CD14-positive monocyte (primary cell): ENCODE data around the gene IFITM10. TPM values are rescaled to one million over a fixed set of nuclear protein-coding genes. Genes with fewer than 3 reads are reported as not detected.

Experiments used
- DNase-seq, 3 donors: peaks; one replicate each; pipeline ENCODE4 v3.0.0-alpha.2; 2011 to 2022
- H2AFZ ChIP-seq: 2 replicates; pipeline ENCODE4 v1.6.0; 2012; ENCODE audit warnings: mild to moderate bottlenecking, low read depth, low read length, inconsistent platforms; ENCODE audit not compliant: insufficient read depth, poor library complexity, severe bottlenecking
- H3K27ac ChIP-seq, 2 donors: 1 replicate in 1 of 2; 2 replicates in 1 of 2; pipeline ENCODE4 v1.5.1; 2012 to 2013; ENCODE audit warnings: low read length in 2 of 2, control low read depth in 1 of 2, inconsistent platforms in 1 of 2, low read depth in 1 of 2, mild to moderate bottlenecking in 1 of 2
- H3K27me3 ChIP-seq, 2 donors: one replicate each; pipeline versions ENCODE4 v1.6.0 to v1.6.1; 2011 to 2013; ENCODE audit warnings: low read length in 2 of 2; ENCODE audit not compliant: control insufficient read depth in 2 of 2, insufficient read depth in 2 of 2
- H3K36me3 ChIP-seq, 2 donors: replicated peaks in 1 of 2; 1 replicate in 1 of 2; 2 replicates in 1 of 2; pipeline versions ENCODE4 v1.5.1 to v1.6.1; 2012 to 2013; ENCODE audit warnings: low read length in 2 of 2, control low read depth in 1 of 2, inconsistent platforms in 1 of 2, mild to moderate bottlenecking in 1 of 2; ENCODE audit not compliant: insufficient read depth in 2 of 2, control insufficient read depth in 1 of 2
- H3K4me1 ChIP-seq, 2 donors: 1 replicate in 1 of 2; 2 replicates in 1 of 2; pipeline versions ENCODE4 v1.5.1 to v1.6.1; 2012 to 2013; ENCODE audit warnings: low read length in 2 of 2, control low read depth in 1 of 2, inconsistent platforms in 1 of 2, mild to moderate bottlenecking in 1 of 2, moderate library complexity in 1 of 2; ENCODE audit not compliant: insufficient read depth in 2 of 2, control insufficient read depth in 1 of 2
- H3K4me2 ChIP-seq: replicated peaks from 2 replicates; pipeline ENCODE3; 2012; ENCODE audit warnings: low read length, moderate library complexity, mild to moderate bottlenecking; ENCODE audit not compliant: poor library complexity, severe bottlenecking; ENCODE audit errors: extremely low read depth
- H3K4me3 ChIP-seq, 3 experiments: fragments of 200-600 bp in 1 of 3; sonication (generic) in 1 of 3; replicated peaks in 1 of 3; 1 replicate in 2 of 3; 2 replicates in 1 of 3; pipeline ENCODE4 v1.5.1; 2011 to 2013; ENCODE audit warnings: low read length in 3 of 3, mild to moderate bottlenecking in 3 of 3, control low read depth in 2 of 3, low read depth in 2 of 3, inconsistent platforms in 1 of 3, moderate library complexity in 1 of 3
- H3K79me2 ChIP-seq: 2 replicates; pipeline ENCODE4 v1.6.0; 2012; ENCODE audit warnings: mild to moderate bottlenecking, control low read depth, inconsistent platforms, low read length, moderate library complexity; ENCODE audit not compliant: insufficient read depth
- H3K9ac ChIP-seq: 2 replicates; pipeline ENCODE4 v1.6.0; 2017; ENCODE audit warnings: low read length, mild to moderate bottlenecking; ENCODE audit not compliant: insufficient read depth, poor library complexity, severe bottlenecking
- H3K9me3 ChIP-seq, 2 donors: replicated peaks in 1 of 2; 1 replicate in 1 of 2; 2 replicates in 1 of 2; pipeline versions ENCODE4 v1.5.1 to v1.6.1; 2012 to 2013; ENCODE audit warnings: low read length in 2 of 2, control low read depth in 1 of 2; ENCODE audit not compliant: control insufficient read depth in 1 of 2, insufficient read depth in 1 of 2
- H4K20me1 ChIP-seq: 2 replicates; pipeline ENCODE4 v1.6.0; 2012; ENCODE audit warnings: mild to moderate bottlenecking, low read length, control low read depth, moderate library complexity; ENCODE audit not compliant: insufficient read depth
- H3K27ac Mint-ChIP-seq, 7 donors: one replicate each; pipeline ENCODE4 v1.8.0; 2020; ENCODE audit warnings: mild to moderate bottlenecking in 7 of 7, mixed read lengths in 7 of 7, moderate library complexity in 6 of 7, inconsistent platforms in 2 of 7
- H3K27me3 Mint-ChIP-seq, 3 donors: one replicate each; pipeline ENCODE4 v1.8.0; 2021 to 2022; ENCODE audit warnings: low read depth in 3 of 3, mild to moderate bottlenecking in 3 of 3, mixed read lengths in 3 of 3, moderate library complexity in 3 of 3, inconsistent platforms in 1 of 3
- H3K36me3 Mint-ChIP-seq, 2 donors: one replicate each; pipeline ENCODE4 v1.8.0; 2020; ENCODE audit warnings: mixed read lengths in 2 of 2, inconsistent platforms in 1 of 2, mild to moderate bottlenecking in 1 of 2
- H3K4me1 Mint-ChIP-seq: one replicate; pipeline ENCODE4 v1.8.0; 2020; ENCODE audit warnings: mild to moderate bottlenecking, mixed read lengths
- H3K4me3 Mint-ChIP-seq, 2 donors: one replicate each; pipeline ENCODE4 v1.8.0; 2020; ENCODE audit warnings: mild to moderate bottlenecking in 2 of 2, mixed read lengths in 2 of 2, moderate library complexity in 1 of 2
- H3K9me3 Mint-ChIP-seq, 7 donors: one replicate each; pipeline ENCODE4 v1.8.0; 2020 to 2022; ENCODE audit warnings: mixed read lengths in 7 of 7, mild to moderate bottlenecking in 6 of 7, moderate library complexity in 6 of 7, inconsistent platforms in 2 of 7
- WGBS: methylation state at CpG from one replicate; pipeline ENCODE4 v1.1.5; 2013; ENCODE audit warnings: missing lambda C conversion rate; ENCODE audit not compliant: insufficient coverage; 5-methylcytosine and 5-hydroxymethylcytosine counted together
- intact Hi-C, 2 donors: fragments of 100-400 bp; cut with micrococcal nuclease; formaldehyde crosslinking; loops; one replicate each; pipeline versions ENCODE4 v1.15.0 to v1.15.1; 2023
- polyA plus RNA-seq, 3 donors: library from polyadenylated mRNA; depleted of rRNA in 1 of 3; unstranded in 2 of 3; stranded (reverse) in 1 of 3; fragments of 300-500 nt in 2 of 3; fragments of >200 nt in 1 of 3; fragmentation: Illumina TruSeq in 2 of 3; gene quantifications; 1 replicate in 2 of 3; 2 replicates in 1 of 3; pipeline ENCODE4 v1.2.3, GENCODE V29; 2012 to 2021
- TF ChIP-seq, protein P1 (sequence below): fragments of 200-600 bp; IDR thresholded peaks from one replicate; pipeline ENCODE4 v1.8.0; 2022; ENCODE audit warnings: antibody characterized with exemption, mild to moderate bottlenecking

Gene IFITM10
- polyA plus RNA-seq, 3 donors = 2.4 TPM; not detected in 2

DNA sequence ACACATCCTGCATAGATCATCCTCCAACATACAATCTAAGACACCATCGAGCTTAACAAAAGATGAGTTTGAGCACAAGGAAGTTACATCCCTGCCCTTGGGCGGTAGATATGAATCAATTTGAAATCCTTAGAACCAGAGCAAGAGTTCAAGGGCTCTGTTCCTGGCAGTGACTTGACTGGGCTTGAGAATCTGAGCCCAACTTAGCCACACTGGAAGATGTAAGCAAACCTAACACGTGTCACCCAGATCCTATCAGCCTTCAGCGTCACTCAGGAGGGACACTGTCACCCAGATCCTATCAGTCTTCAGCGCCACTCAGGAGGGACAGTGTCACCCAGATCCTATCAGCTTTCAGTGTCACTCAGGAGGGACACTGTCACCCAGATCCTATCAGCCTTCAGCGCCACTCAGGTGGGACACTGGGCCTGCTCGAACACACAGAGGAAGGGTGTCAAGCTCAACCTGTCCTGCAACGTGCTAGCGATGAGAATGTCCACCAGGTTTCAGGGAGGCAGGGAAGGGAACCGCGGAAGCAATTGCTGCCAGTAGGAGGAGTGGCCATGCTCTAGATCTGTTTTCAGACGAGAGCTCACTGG is 46.1 kb upstream of the IFITM10 start:
- 95% methylated on average over 11 of the region's 12 CpGs for WGBS
- Histone ChIP-seq H3K36me3 (no peaks in the 10 kb centered on the region), H3K79me2 (no peaks in the 10 kb centered on the region)

DNA sequence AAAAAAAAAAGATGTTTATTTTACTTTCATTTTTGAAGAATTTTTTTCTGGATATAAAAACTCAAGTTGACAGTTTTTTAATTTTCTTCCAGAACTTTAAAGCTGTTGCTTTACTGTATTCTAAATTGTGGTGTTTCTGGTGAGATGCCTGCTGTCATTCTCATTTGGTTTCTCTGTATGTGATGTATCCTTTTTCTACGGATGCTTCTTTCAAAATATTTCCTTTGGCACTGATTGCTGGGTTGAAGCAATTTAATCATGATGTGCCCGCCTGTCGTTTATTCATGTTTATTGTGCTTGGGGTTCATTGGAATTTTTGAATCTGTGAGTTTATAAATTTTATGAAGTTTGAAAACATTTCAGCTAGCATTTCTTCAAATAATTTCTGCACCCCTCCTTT is 42.7 kb upstream of the IFITM10 start:
- H3K9ac ChIP-seq = no peak overlapping the region
- no peaks in the 10 kb centered on the region for H3K79me2 ChIP-seq
- no peaks in the 10 kb centered on the region for H4K20me1 ChIP-seq
- no peak overlapping the region for H3K27ac ChIP-seq
- Mint-ChIP-seq H3K4me3 (peak overlapping the region in 1 of 2 donors; percentile 28), H3K27me3 (peaks cover 26 to 61% (median 30%) of the 10 kb centered on the region in 3 donors), H3K27ac (peak overlapping the region in 1 of 7 donors; percentile 13), H3K9me3 (peaks cover 0 to 12% (median 4%) of the 10 kb centered on the region in 7 donors), H3K4me1 (peaks cover 11% of the 10 kb centered on the region), H3K36me3 (peaks cover 0 to 4% of the 10 kb centered on the region in 2 donors)
- no peaks in the 10 kb centered on the region for H3K36me3 ChIP-seq
- H3K4me2 ChIP-seq = peak overlapping the region; percentile 34
- intact Hi-C loops = loop anchor here in 1 of 2 donors (5.0 kb wide), 2 partner anchors 34 to 36 kb away; no protein-coding TSS in a partner anchor
- no CpG with 5 or more reads among the region's 3 CpGs for WGBS
- TF ChIP-seq, protein P1, sequence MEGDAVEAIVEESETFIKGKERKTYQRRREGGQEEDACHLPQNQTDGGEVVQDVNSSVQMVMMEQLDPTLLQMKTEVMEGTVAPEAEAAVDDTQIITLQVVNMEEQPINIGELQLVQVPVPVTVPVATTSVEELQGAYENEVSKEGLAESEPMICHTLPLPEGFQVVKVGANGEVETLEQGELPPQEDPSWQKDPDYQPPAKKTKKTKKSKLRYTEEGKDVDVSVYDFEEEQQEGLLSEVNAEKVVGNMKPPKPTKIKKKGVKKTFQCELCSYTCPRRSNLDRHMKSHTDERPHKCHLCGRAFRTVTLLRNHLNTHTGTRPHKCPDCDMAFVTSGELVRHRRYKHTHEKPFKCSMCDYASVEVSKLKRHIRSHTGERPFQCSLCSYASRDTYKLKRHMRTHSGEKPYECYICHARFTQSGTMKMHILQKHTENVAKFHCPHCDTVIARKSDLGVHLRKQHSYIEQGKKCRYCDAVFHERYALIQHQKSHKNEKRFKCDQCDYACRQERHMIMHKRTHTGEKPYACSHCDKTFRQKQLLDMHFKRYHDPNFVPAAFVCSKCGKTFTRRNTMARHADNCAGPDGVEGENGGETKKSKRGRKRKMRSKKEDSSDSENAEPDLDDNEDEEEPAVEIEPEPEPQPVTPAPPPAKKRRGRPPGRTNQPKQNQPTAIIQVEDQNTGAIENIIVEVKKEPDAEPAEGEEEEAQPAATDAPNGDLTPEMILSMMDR = no peak
- no peak overlapping the region for H2AFZ ChIP-seq
- peaks cover under 1 to 3% of the 10 kb centered on the region in 2 donors for H3K27me3 ChIP-seq
- DNase-seq = no peak
- H3K4me3 ChIP-seq = no peak overlapping the region
- H3K4me1 ChIP-seq = peaks cover 4 to 14% of the 10 kb centered on the region in 2 donors
- H3K9me3 ChIP-seq = no peaks in the 10 kb centered on the region

More for the DNA sequence above, 46.1 kb upstream of the IFITM10 start:
- Histone ChIP-seq H3K4me2 (no peak overlapping the region), H4K20me1 (no peaks in the 10 kb centered on the region), H3K4me3 (no peak overlapping the region), H3K9me3 (no peaks in the 10 kb centered on the region), H2AFZ (no peak overlapping the region), H3K4me1 (peaks cover 4 to 14% of the 10 kb centered on the region in 2 donors), H3K27ac (no peak overlapping the region), H3K9ac (no peak overlapping the region), H3K27me3 (peaks cover 3 to 14% of the 10 kb centered on the region in 2 donors)
- Mint-ChIP-seq H3K4me3 (peak overlapping the region in 1 of 2 donors; percentile 40), H3K4me1 (peaks cover 11% of the 10 kb centered on the region), H3K27ac (no peak overlapping the region), H3K27me3 (peaks cover 26 to 66% (median 47%) of the 10 kb centered on the region in 3 donors), H3K36me3 (peaks cover 0 to 4% of the 10 kb centered on the region in 2 donors), H3K9me3 (peaks cover 0 to 12% (median 4%) of the 10 kb centered on the region in 7 donors)
- TF ChIP-seq, protein P1 = no peak
- no peak for DNase-seq
- intact Hi-C loops = loop anchor here in 1 of 2 donors (5.0 kb wide), 1 partner anchor 39 kb away; no protein-coding TSS in a partner anchor
